HG02678 (cell line): ENCODE results near the gene RPUSD1.
"Not testable (repeated sequence)": the region's sequence is repeated elsewhere in the genome, so short reads cannot be mapped to it uniquely, and the experiment has no call there.

Experiments used
- ATAC-seq: cut with Tn5 transposase; IDR thresholded peaks from one replicate; pipeline ENCODE4 v1.9.1; 2021; ENCODE audit warnings: mild to moderate bottlenecking, moderate library complexity; ENCODE audit not compliant: unreplicated experiment

The RPUSD1 gene

GRCh38 chr16:785563-786535 lies 2.3 kb downstream of the RPUSD1 start:
- ATAC-seq = no peak

- ATAC-seq = no peak
Measured at GRCh38 chr16:784431-784830, 3.8 kb downstream of the RPUSD1 start.

- ATAC-seq = no peak
Measured at GRCh38 chr16:783404-784161, 4.6 kb downstream of the RPUSD1 start.

GRCh38 chr16:782766-783403 lies 5.3 kb downstream of the RPUSD1 start:
- ATAC-seq = no peak

GRCh38 chr16:782258-782657 lies 5.9 kb downstream of the RPUSD1 start:
- ATAC-seq = no peak

- no peak for ATAC-seq
Measured at GRCh38 chr16:781346-782010, 6.7 kb downstream of the RPUSD1 start.

GRCh38 chr16:780296-780695 lies 7.9 kb downstream of the RPUSD1 start:
- ATAC-seq = no peak

GRCh38 chr16:779561-779960 lies 8.6 kb downstream of the RPUSD1 start:
- ATAC-seq = no peak

- ATAC-seq = no peak
Measured at GRCh38 chr16:778909-779527, 9.2 kb downstream of the RPUSD1 start.

GRCh38 chr16:778447-778846 lies 9.7 kb downstream of the RPUSD1 start:
- ATAC-seq = no peak

GRCh38 chr16:777826-778225 lies 10.4 kb downstream of the RPUSD1 start:
- ATAC-seq = no peak

GRCh38 chr16:776824-777223 lies 11.4 kb downstream of the RPUSD1 start:
- ATAC-seq = no peak

- not testable (repeated sequence) for ATAC-seq
Measured at GRCh38 chr16:776298-776697, 11.9 kb downstream of the RPUSD1 start.

GRCh38 chr16:775236-775796 lies 12.9 kb downstream of the RPUSD1 start:
- no peak for ATAC-seq

- ATAC-seq = no peak
Measured at GRCh38 chr16:774086-775001, 13.8 kb downstream of the RPUSD1 start.

GRCh38 chr16:772959-773358 lies 15.2 kb downstream of the RPUSD1 start:
- no peak for ATAC-seq

- ATAC-seq = no peak
Measured at GRCh38 chr16:770411-770810, 17.8 kb downstream of the RPUSD1 start.

GRCh38 chr16:769934-770333 lies 18.2 kb downstream of the RPUSD1 start:
- ATAC-seq = no peak

- no peak for ATAC-seq
Measured at GRCh38 chr16:769184-769784, 18.9 kb downstream of the RPUSD1 start.
